ENCODE data around the gene ACE.

ACE gene

DNA sequence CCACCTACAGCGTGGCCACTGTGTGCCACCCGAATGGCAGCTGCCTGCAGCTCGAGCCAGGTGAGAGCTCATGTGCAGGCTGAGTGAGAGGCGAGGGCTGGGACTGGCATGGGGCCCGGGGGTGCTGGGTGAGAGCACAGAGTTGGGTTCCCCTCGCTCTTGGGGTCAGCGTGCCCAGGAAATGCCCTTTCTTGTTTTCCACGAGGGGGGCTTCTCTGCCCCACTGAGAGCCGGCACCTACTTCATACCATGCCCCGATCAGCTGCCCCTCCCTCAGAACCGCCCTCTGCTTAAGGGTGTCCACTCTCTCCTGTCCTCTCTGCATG lies 10.1 kb downstream of the ACE start:
- TF ChIP-seq, protein P1, sequence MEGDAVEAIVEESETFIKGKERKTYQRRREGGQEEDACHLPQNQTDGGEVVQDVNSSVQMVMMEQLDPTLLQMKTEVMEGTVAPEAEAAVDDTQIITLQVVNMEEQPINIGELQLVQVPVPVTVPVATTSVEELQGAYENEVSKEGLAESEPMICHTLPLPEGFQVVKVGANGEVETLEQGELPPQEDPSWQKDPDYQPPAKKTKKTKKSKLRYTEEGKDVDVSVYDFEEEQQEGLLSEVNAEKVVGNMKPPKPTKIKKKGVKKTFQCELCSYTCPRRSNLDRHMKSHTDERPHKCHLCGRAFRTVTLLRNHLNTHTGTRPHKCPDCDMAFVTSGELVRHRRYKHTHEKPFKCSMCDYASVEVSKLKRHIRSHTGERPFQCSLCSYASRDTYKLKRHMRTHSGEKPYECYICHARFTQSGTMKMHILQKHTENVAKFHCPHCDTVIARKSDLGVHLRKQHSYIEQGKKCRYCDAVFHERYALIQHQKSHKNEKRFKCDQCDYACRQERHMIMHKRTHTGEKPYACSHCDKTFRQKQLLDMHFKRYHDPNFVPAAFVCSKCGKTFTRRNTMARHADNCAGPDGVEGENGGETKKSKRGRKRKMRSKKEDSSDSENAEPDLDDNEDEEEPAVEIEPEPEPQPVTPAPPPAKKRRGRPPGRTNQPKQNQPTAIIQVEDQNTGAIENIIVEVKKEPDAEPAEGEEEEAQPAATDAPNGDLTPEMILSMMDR (IDR thresholded peaks at IDR 0.05; ENCODE audit: low read length, missing control alignments): no peak
- no peak for DNase-seq (ENCODE audit: low read depth)
- no peak overlapping the region for H3K4me3 ChIP-seq (replicated peaks; ENCODE audit: low read depth, low read length)

DNA sequence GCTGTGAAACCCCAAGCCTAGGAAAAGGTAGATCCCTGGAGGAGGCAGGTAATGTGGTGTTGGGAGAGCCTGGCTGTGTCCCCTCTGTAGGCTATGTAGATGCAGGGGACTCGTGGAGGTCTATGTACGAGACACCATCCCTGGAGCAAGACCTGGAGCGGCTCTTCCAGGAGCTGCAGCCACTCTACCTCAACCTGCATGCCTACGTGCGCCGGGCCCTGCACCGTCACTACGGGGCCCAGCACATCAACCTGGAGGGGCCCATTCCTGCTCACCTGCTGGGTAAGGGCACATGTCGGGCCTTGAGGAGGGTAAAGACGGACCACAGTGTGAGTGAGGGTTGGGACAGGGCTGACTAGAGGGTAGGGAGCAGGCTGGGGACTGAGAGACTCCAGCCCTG lies 12.0 kb downstream of the ACE start:
- no peak overlapping the region for H3K4me3 ChIP-seq (replicated peaks; ENCODE audit: low read depth, low read length)
- TF ChIP-seq, protein P1 (IDR thresholded peaks at IDR 0.05; ENCODE audit: low read length, missing control alignments): no peak
- no peak for DNase-seq (ENCODE audit: low read depth)

DNA sequence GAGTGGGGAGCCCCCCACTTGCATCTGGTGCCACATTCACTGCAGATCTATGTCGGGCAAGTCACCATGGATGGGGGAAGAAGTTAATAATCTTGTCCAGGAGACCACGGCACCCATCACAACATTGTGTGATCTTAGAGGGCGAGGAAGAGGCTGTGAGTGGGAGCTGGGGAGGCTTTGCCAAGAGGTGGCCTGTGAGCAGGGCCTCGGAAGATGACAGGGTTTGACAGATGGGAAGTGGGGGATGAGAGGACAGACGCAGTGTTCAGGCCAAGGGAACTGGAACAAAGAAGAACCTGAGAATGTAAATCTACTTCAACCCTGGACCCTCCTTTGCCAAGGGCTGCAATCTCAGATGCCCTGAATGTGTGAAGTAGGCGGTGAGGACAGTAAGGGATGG lies 12.4 kb downstream of the ACE start:
- H3K4me3 ChIP-seq (replicated peaks; ENCODE audit: low read depth, low read length): no peak overlapping the region
- no peak for DNase-seq (ENCODE audit: low read depth)
- TF ChIP-seq, protein P1 (IDR thresholded peaks at IDR 0.05; ENCODE audit: low read length, missing control alignments): no peak

DNA sequence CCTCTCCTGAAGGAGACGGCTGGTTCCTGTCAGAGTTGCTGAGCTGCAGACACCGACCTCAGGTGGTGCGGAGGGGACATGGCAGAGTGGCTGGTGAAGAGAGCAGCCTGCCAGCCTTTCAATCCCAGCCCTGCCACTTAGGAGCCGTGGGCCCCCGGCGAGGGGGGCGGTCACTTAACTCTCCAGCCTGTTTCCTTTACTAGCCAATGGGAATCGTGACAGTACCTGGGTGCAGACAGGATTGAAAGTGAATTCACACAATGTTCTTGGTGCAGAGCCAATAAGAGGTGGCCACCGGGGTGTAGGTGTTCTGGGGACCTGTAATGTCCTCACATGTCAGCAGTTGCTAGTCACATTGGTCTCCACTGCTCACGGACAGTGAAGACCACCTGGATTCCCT lies 13.5 kb downstream of the ACE start:
- DNase-seq (ENCODE audit: low read depth): no peak
- TF ChIP-seq, protein P1 (IDR thresholded peaks at IDR 0.05; ENCODE audit: low read length, missing control alignments): no peak
- H3K4me3 ChIP-seq (replicated peaks; ENCODE audit: low read depth, low read length): no peak overlapping the region

DNA sequence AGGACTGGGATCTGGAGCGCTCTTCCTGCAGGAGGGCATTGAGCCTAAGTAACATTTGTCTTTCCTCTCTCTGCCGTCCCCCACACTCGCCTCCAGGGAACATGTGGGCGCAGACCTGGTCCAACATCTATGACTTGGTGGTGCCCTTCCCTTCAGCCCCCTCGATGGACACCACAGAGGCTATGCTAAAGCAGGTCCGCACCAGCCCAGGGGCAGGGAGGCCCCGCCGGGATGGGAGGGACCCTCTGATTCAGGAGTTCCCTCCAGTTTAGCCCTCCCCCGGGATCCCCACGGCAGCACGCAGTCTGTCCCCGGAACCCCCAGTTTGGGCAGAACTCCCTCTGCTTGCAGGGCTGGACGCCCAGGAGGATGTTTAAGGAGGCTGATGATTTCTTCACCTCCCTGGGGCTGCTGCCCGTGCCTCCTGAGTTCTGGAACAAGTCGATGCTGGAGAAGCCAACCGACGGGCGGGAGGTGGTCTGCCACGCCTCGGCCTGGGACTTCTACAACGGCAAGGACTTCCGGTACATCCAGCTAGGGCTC lies 14.1 kb downstream of the ACE start:
- DNase-seq (ENCODE audit: low read depth): no peak
- H3K4me3 ChIP-seq (replicated peaks; ENCODE audit: low read depth, low read length): no peak overlapping the region
- TF ChIP-seq, protein P1 (IDR thresholded peaks at IDR 0.05; ENCODE audit: low read length, missing control alignments): no peak

DNA sequence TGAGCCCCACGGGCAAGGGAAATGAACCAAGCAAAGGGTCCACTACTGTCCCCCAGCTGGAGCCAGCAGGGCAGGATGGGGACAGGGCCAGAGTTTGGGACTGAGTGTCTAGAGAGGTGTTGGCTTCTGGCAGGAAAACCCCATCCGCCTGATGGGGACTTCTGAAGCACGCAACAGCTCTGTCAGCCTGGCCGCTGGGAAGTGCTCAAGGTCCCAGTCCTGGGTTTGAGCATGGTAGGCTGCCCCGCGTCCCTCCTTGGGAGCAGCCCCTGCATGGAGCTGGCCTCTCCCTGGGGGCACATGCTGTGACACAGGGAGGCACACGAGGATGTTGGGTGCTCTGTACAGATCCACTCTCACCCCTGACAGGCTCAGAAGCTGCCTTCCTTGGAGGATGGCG lies 14.6 kb downstream of the ACE start:
- TF ChIP-seq, protein P1 (IDR thresholded peaks at IDR 0.05; ENCODE audit: low read length, missing control alignments): no peak
- H3K4me3 ChIP-seq (replicated peaks; ENCODE audit: low read depth, low read length): no peak overlapping the region
- no peak for DNase-seq (ENCODE audit: low read depth)

DNA sequence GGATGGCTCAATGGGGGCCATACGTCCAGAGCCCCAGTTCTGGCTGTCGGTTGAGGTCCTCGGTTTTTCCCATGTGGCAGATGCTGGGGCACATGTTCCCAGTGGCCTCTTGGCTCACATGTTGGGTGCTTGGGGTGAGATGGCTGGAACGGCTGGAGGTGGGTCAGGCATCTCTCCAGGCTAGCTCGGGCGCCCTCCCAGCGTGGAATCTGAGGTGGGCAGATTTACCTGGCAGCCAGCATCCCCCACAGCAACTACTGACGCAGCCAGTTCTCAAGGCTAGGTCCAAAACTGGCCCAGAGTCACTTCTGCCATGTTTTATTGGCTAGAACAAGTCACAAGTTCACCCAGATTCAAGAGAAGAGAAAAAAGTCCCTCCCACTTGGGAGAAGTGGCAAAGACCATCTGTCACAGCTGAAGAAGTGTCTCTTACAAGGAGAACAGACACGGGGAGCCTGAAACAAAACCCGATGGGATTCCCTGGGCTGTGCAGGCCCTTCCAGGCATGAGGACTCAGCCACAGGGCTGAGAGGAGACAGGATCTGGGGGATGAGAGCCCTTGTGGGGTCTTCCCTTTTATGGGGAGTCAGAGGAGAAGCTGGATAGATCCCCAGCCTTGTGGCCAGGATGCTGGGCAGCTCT lies 15.2 kb downstream of the ACE start:
- no peak overlapping the region for H3K4me3 ChIP-seq (replicated peaks; ENCODE audit: low read depth, low read length)
- TF ChIP-seq, protein P1 (IDR thresholded peaks at IDR 0.05; ENCODE audit: low read length, missing control alignments): no peak
- no peak for DNase-seq (ENCODE audit: low read depth)

Measured in fibroblast of pulmonary artery (primary cell).